Thyroid gland (tissue), 4 donors: ENCODE data around the gene RTL1. TPM values are rescaled to one million over a fixed set of nuclear protein-coding genes. Genes with fewer than 3 reads are reported as not detected.

Experiments used
- DNase-seq, 2 donors: peaks; one replicate each; pipeline ENCODE4 v3.0.0-alpha.2; 2019
- H3K27ac ChIP-seq, 3 donors: fragments of 200-600 bp; sonication (generic); 1 replicate in 2 of 3; 2 replicates in 1 of 3; pipeline ENCODE4 v1.5.1; 2016 to 2019; ENCODE audit warnings: mild to moderate bottlenecking in 1 of 3, moderate library complexity in 1 of 3
- H3K27me3 ChIP-seq: fragments of 200-600 bp; sonication (generic); one replicate; pipeline ENCODE4 v1.5.1; 2019
- H3K36me3 ChIP-seq, 2 donors: fragments of 200-600 bp; sonication (generic); one replicate each; pipeline ENCODE4 v1.5.1; 2016 to 2019
- H3K4me1 ChIP-seq, 2 donors: fragments of 200-600 bp; sonication (generic); one replicate each; pipeline ENCODE4 v1.5.1; 2017 to 2019
- H3K4me3 ChIP-seq, 3 donors: fragments of 200-600 bp; sonication (generic); replicated peaks in 1 of 3; 1 replicate in 2 of 3; 2 replicates in 1 of 3; pipeline ENCODE4 v1.5.1; 2016; ENCODE audit warnings: mild to moderate bottlenecking in 1 of 3
- H3K9me3 ChIP-seq: fragments of 200-600 bp; sonication (generic); one replicate; pipeline ENCODE4 v1.5.1; 2017
- CTCF ChIP-seq, 6 experiments: fragments of 200-600 bp in 3 of 6; fragments of 450-650 bp in 3 of 6; sonication (generic) in 3 of 6; IDR thresholded peaks; one replicate each; pipeline ENCODE4 v1.5.1; 2016 to 2019; ENCODE audit warnings: antibody characterized with exemption in 6 of 6, mild to moderate bottlenecking in 2 of 6, inconsistent platforms in 1 of 6, moderate library complexity in 1 of 6
- POLR2A ChIP-seq, 2 donors: fragments of 450-650 bp; IDR thresholded peaks; one replicate each; pipeline ENCODE4 v1.6.1; 2017; ENCODE audit warnings: antibody characterized with exemption in 2 of 2, mild to moderate bottlenecking in 2 of 2, moderate library complexity in 1 of 2
- WGBS, 2 donors: methylation state at CpG; one replicate each; pipeline ENCODE4 v1.1.5; 2017; 5-methylcytosine and 5-hydroxymethylcytosine counted together
- intact Hi-C: fragments of 100-400 bp; cut with DNase I; formaldehyde crosslinking; loops from one replicate; pipeline ENCODE4 v1.15.1; 2023
- total RNA-seq, 4 donors: library from RNA; depleted of rRNA; stranded (reverse); fragments of >200 nt; gene quantifications; one replicate each; pipeline ENCODE4 v1.2.3, GENCODE V29; 2016

Gene RTL1
- total RNA-seq, 4 donors from 2014 or later: not detected

GRCh38 chr14:100846309-100846859 lies 57.1 kb downstream of the RTL1 start:
- no peaks in the 10 kb centered on the region for H3K36me3 ChIP-seq
- no peaks in the 10 kb centered on the region for H3K27me3 ChIP-seq
- no peaks in the 10 kb centered on the region for H3K9me3 ChIP-seq
- WGBS, 2 donors: 94 to 98% methylated on average over 8 of the region's 8 CpGs
- TF ChIP-seq POLR2A (IDR thresholded peaks at IDR 0.05) (no peak), CTCF (IDR thresholded peaks at IDR 0.05) (no peak)
- intact Hi-C loops: no loop called here
- no peak overlapping the region for H3K4me3 ChIP-seq
- H3K27ac ChIP-seq: no peak overlapping the region
- no peaks in the 10 kb centered on the region for H3K4me1 ChIP-seq
- no peak for DNase-seq

- no peaks in the 10 kb centered on the region for H3K4me1 ChIP-seq
- no peaks in the 10 kb centered on the region for H3K36me3 ChIP-seq
- no peak for TF ChIP-seq CTCF (IDR thresholded peaks at IDR 0.05)
- no peak for TF ChIP-seq POLR2A (IDR thresholded peaks at IDR 0.05)
- no peaks in the 10 kb centered on the region for H3K27me3 ChIP-seq
- intact Hi-C loops: no loop called here
- DNase-seq: no peak
- no peak overlapping the region for H3K4me3 ChIP-seq
- WGBS, 2 donors: 94% methylated on average over 17 of the region's 17 CpGs
- no peak overlapping the region for H3K27ac ChIP-seq
- H3K9me3 ChIP-seq: no peaks in the 10 kb centered on the region
Observed at GRCh38 chr14:100845341-100845740, 58.2 kb downstream of the RTL1 start.

GRCh38 chr14:100844846-100845245 lies 58.7 kb downstream of the RTL1 start:
- Histone ChIP-seq H3K27me3 (no peaks in the 10 kb centered on the region), H3K4me3 (no peak overlapping the region), H3K27ac (no peak overlapping the region), H3K36me3 (no peaks in the 10 kb centered on the region), H3K9me3 (no peaks in the 10 kb centered on the region), H3K4me1 (no peaks in the 10 kb centered on the region)
- intact Hi-C loops: no loop called here
- TF ChIP-seq POLR2A (IDR thresholded peaks at IDR 0.05) (no peak), CTCF (IDR thresholded peaks at IDR 0.05) (no peak)
- 91 to 94% methylated on average over 13 of the region's 13 CpGs for WGBS, 2 donors
- DNase-seq: no peak

- DNase-seq: no peak
- no peak for TF ChIP-seq POLR2A (IDR thresholded peaks at IDR 0.05)
- TF ChIP-seq CTCF (IDR thresholded peaks at IDR 0.05): no peak
- intact Hi-C loops: no loop called here
- no peaks in the 10 kb centered on the region for H3K9me3 ChIP-seq
- 83 to 88% methylated on average over 9 of the region's 9 CpGs for WGBS, 2 donors
- H3K27me3 ChIP-seq: no peaks in the 10 kb centered on the region
- no peaks in the 10 kb centered on the region for H3K4me1 ChIP-seq
- H3K27ac ChIP-seq: no peak overlapping the region
- no peak overlapping the region for H3K4me3 ChIP-seq
- no peaks in the 10 kb centered on the region for H3K36me3 ChIP-seq
Observed at GRCh38 chr14:100844421-100844820, 59.1 kb downstream of the RTL1 start.

- intact Hi-C loops: no loop called here
- H3K4me1 ChIP-seq: no peaks in the 10 kb centered on the region
- no peak overlapping the region for H3K4me3 ChIP-seq
- no peaks in the 10 kb centered on the region for H3K9me3 ChIP-seq
- DNase-seq: no peak
- WGBS, 2 donors: 91 to 95% methylated on average over 4 of the region's 4 CpGs
- no peak for TF ChIP-seq POLR2A (IDR thresholded peaks at IDR 0.05)
- TF ChIP-seq CTCF (IDR thresholded peaks at IDR 0.05): no peak
- H3K27me3 ChIP-seq: no peaks in the 10 kb centered on the region
- no peaks in the 10 kb centered on the region for H3K36me3 ChIP-seq
- H3K27ac ChIP-seq: no peak overlapping the region
Observed at GRCh38 chr14:100844082-100844408, 59.5 kb downstream of the RTL1 start.
